ENCODE measurements around the gene VPS37D.

Gene VPS37D

DNA sequence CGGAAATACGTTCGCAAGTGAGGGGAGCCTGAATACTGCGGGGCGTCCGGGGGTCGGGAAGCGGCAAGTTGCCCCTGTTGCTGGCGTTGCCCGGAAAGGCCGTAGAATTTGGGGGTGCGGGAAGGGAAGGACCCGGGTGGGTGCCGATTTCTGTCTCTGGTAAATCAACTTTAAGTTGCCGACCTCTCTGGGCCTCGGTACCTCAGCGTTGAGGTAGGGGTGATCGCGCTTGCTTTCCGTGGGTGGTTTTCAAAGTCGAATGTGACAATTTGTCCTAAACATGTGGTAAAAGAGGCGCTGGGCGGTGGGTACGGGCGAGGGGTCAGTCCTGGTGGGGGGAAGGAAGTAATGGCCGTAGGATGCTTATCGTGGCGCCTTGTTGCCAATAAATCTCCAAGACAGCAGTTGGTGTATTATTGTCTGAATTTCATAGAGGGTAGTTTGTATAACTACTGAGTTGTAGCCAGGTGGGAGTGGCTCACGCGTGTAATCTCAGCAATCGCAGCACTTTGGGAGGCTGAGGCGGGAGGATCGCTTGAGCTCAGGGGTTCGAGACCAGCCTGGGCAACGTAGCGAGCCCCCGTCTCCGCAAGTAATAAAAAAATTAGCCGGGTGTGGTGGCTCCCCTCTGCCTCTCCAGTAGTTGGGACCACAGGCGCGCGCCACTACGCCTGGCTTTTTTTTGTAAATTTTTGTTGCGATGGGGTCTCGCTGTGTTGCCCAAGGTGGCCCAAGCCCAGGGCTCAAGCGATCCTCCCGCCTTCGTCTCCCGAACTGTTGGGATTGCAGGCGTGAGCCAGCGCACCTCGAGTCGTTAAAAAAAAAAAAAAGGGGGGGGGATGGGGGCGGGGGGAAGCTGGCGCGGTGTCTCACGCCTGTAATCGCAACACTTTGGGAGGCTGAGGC is 16.4 kb downstream of the VPS37D start:
- peak overlapping the region; percentile 96 for H3K4me3 Mint-ChIP-seq
- peaks cover 67% of the 10 kb centered on the region for H3K36me3 Mint-ChIP-seq
- ATAC-seq (no peak), DNase-seq (ENCODE audit: low spot score in 2 of 2) (no peak)
- H3K4me1 Mint-ChIP-seq, result peaks cover 32% of the 10 kb centered on the region
- H3K9me3 Mint-ChIP-seq, result no peaks in the 10 kb centered on the region
- H3K27ac Mint-ChIP-seq, result peak overlapping the region; percentile 97

DNA sequence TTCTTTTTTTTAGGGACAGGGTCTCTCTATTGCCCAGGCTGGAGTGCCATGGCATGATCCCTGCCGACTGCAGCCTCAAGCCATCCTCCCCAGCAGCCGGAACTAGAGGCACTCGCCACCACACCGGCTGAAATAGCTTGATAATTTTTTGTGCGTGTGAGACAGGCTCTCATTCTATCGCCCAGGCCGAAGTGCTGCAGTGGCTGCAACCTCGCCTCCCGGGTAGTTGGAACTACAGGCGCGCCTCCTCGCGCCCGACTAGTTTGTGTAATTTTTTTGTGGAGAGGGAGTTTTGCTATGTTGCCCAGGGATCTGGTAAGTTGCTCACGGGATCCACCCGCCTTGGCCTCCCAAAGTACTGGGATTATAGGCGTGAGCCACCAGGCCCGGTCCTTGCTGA is 17.7 kb downstream of the VPS37D start:
- ATAC-seq, result no peak
- Mint-ChIP-seq H3K36me3 (peaks cover 78% of the 10 kb centered on the region), H3K4me1 (peaks cover 43% of the 10 kb centered on the region), H3K27ac (no peak overlapping the region), H3K9me3 (no peaks in the 10 kb centered on the region), H3K4me3 (peak overlapping the region; percentile 96)
- no peak for DNase-seq (ENCODE audit: low spot score in 2 of 2)

DNA sequence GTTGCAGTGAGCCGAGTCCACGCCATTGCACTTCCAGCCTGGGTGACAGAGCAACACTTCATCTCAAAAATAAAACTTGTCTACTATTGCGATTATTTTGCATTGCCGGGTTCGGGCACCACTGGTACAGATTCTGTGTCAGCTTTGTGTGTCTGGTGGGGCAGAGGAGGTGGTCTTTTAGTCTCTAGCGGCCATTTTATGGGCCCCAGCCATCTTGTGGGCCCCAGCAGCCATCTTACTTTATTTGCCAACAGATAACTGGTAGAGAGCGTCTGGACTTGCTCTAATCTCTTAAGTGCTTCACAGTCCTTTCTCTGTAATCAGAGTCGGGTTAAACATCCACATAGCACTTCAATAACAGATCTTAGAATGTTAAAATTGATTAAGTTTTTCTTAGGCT is 20.7 kb downstream of the VPS37D start:
- H3K27ac Mint-ChIP-seq, result peak overlapping the region; percentile 30
- peaks cover 29% of the 10 kb centered on the region for H3K4me1 Mint-ChIP-seq
- peaks cover 90% of the 10 kb centered on the region for H3K36me3 Mint-ChIP-seq
- DNase-seq (ENCODE audit: low spot score in 2 of 2) (no peak), ATAC-seq (no peak)
- no peak overlapping the region for H3K4me3 Mint-ChIP-seq
- H3K9me3 Mint-ChIP-seq, result no peaks in the 10 kb centered on the region

DNA sequence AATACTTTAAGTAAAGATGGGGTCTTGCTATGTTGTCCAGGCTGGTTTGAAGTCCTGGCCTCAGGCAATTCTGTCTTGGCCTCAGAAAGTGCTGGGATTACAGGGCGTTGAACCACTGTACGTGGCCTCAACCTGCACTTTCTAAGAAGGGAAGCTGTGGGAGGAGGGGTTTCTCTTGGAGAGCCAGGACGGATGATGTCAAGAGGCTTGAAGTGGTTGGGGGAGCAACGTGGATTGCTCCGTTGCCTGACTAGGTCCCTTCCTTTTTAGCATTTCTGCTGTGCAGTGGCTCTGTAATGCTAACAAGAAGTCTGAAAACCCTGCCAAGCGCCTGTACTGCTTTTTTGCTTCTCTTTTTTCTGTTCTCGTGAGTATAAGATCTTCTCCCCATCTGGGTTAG is 23.0 kb downstream of the VPS37D start:
- Mint-ChIP-seq H3K4me3 (no peak overlapping the region), H3K9me3 (no peaks in the 10 kb centered on the region), H3K36me3 (peaks cover 93% of the 10 kb centered on the region), H3K4me1 (peaks cover 27% of the 10 kb centered on the region), H3K27ac (no peak overlapping the region)
- DNase-seq (ENCODE audit: low spot score in 2 of 2) (no peak), ATAC-seq (no peak)

GRCh38 chr7:73696372-73696771 is 28.7 kb downstream of the VPS37D start:
- H3K4me1 Mint-ChIP-seq, result peaks cover 7% of the 10 kb centered on the region
- H3K36me3 Mint-ChIP-seq, result peaks cover 88% of the 10 kb centered on the region
- no peaks in the 10 kb centered on the region for H3K9me3 Mint-ChIP-seq
- peak overlapping the region; percentile 56 for H3K27ac Mint-ChIP-seq
- DNase-seq (ENCODE audit: low spot score in 2 of 2) (no peak), ATAC-seq (no peak)
- no peak overlapping the region for H3K4me3 Mint-ChIP-seq

DNA sequence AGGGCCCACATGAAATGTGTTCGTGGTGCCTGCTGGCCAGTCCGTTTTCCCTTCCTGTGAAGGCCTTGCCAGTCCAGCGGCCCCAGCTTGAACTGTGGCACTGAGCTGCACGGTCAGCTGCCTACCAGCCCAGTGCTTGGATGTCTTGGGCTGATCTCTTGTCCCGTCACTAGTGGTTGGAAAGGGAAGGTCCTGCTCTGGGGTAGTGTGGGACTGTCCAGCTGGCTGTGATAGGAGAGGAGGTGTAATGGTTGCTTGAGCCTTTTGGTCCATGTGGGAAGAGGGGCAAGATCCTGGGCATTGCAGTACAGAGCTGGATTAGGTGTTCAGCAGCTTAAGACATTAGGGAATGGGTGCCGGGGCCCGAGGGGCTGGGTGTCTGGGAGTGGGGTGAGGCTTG is 30.8 kb downstream of the VPS37D start:
- ATAC-seq (no peak), DNase-seq (ENCODE audit: low spot score in 2 of 2) (no peak)
- Mint-ChIP-seq H3K4me3 (no peak overlapping the region), H3K4me1 (peaks cover 18% of the 10 kb centered on the region), H3K9me3 (no peaks in the 10 kb centered on the region), H3K27ac (peak overlapping the region; percentile 72), H3K36me3 (peaks cover 92% of the 10 kb centered on the region)

DNA sequence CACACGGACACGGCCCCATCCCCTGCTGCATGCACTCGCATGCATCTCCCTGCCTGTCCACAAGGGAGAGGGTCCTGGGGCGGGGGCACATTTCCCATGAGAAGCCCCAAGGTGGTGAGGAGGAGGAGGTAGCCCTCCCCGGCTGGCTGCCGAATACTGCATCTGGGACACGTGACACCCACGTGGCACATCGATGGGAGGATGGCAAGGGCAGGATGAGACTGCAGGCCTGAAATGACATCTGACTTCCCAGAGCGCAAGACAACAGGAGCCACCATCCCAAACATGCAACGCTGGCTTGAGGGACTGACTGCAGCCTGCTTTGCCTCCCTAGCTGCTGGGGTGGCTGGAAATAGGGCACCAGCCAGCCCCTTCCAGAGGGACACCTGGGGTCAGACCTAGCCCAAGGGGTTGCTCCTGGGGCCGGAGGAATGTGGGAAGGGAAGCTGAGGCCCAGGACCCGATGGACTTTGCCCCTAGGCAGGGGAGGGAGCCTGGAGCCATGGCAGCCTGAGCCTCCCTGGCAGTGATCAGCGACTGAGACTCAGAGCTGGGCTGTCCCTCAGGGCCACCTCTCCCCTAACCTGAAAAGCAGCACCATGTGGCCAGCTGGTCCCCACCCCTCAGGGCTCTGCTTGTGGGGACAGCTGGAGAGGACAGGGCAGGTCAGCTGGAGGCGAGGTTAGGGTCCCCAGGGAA is 31.9 kb downstream of the VPS37D start:
- Mint-ChIP-seq H3K4me3 (no peak overlapping the region), H3K4me1 (peaks cover 15% of the 10 kb centered on the region), H3K36me3 (peaks cover 94% of the 10 kb centered on the region), H3K27ac (peak overlapping the region; percentile 72), H3K9me3 (no peaks in the 10 kb centered on the region)
- no peak for ATAC-seq
- DNase-seq (ENCODE audit: low spot score in 2 of 2), result no peak

DNA sequence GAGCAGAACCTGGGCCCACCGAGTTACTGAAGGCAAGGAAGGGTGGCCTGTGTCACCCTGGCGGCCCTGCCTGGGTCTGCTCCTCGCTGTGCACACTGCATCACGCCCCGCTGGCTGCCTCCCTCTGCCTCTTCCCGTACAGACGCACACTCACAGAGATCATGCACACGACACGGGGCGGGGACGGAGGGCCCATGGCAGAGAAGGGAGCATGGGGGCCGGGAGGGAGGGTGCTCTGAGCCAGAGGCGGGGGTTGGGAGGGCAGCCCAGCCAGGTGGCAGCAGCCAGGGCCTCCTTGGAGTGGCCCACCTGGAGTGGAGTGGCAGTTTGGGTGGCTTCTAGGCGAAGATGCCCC is 32.4 kb downstream of the VPS37D start:
- Mint-ChIP-seq H3K9me3 (no peaks in the 10 kb centered on the region), H3K4me3 (no peak overlapping the region), H3K36me3 (peaks cover 92% of the 10 kb centered on the region), H3K27ac (peak overlapping the region; percentile 17), H3K4me1 (peaks cover 11% of the 10 kb centered on the region)
- DNase-seq (ENCODE audit: low spot score in 2 of 2) (no peak), ATAC-seq (no peak)

DNA sequence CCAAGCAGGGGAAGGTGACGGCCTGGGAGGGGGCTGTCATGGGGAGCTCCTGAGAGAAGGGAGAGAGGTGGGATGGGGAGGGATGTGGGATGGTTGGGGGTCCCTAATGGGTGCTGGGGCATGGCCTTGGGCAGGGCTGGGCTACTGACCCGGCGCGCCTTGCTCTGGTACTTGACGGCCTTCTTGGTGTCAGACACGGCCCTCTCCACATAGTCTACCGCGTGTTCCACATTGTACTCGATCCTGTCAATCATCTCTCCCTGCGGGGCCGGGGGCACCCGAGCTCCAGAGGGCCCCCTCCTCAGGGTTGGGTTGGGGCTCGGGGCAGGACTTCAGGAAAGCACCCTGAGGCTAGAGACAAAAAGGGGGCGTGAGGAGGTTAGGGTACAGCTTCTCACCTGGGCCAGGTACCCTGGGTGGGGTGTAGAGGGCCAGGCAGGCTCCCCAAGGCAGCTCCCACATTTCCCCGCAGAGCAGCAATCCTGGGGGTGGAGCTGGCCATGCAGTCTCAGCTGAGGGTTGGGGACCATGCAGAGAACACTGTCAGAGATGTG is 33.0 kb downstream of the VPS37D start:
- Mint-ChIP-seq H3K4me3 (no peak overlapping the region), H3K27ac (peak overlapping the region; percentile 17), H3K9me3 (no peaks in the 10 kb centered on the region), H3K36me3 (peaks cover 86% of the 10 kb centered on the region), H3K4me1 (peaks cover 11% of the 10 kb centered on the region)
- DNase-seq (ENCODE audit: low spot score in 2 of 2), result no peak
- no peak for ATAC-seq

DNA sequence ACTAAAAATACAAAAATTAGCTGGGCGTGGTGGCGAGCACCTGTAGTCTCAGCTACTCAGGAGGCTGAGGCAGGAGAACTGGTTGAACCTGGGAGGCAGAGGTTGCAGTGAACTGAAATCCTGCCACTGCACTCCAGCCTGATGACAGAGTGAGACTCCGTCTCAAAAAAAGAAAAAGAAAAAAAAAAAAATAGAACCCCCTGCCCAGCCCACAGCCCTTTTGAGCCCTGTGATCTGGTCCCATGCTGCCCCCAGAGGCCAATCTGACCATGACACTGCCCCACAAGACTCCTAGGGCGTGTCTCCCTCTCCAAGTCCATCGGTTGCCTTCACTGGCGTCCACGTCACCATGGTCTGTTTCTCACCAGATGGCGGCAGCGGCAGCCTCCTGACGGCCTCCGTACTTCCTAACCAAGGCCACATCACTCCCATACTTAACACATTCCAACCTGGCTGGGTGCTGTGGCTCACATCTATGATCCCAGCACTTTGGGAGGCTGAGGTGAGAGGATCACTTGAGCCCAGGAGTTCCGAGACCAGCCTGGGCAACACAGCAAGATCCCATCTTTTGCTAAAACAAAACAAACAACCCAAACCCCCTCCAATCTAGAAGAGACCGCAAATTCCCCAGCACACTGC is 33.8 kb downstream of the VPS37D start:
- DNase-seq (ENCODE audit: low spot score in 2 of 2), result no peak
- H3K4me1 Mint-ChIP-seq, result peaks cover 15% of the 10 kb centered on the region
- peak overlapping the region; percentile 79 for H3K27ac Mint-ChIP-seq
- no peaks in the 10 kb centered on the region for H3K9me3 Mint-ChIP-seq
- peaks cover 85% of the 10 kb centered on the region for H3K36me3 Mint-ChIP-seq
- H3K4me3 Mint-ChIP-seq, result no peak overlapping the region
- no peak for ATAC-seq

DNA sequence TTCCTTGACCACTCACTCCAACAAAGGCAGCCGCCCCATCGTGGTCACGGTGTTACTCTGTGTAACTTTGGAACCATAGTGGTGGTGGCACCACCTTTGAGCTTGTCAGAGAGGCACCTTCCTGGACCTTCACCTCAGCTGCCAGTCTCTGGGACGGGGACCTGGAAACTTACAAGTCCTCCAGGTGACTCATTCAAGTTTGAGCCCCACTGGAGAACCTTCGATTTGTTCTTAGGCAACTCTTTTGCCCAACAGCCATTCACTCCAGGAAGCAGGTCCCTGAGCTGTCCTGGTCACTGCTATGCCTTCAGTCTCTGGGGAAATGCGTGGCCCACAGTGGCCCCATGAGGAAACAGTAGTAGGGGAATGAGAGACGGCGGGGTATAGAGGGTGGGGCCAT is 34.6 kb downstream of the VPS37D start:
- no peaks in the 10 kb centered on the region for H3K9me3 Mint-ChIP-seq
- H3K4me1 Mint-ChIP-seq, result peaks cover 23% of the 10 kb centered on the region
- no peak overlapping the region for H3K4me3 Mint-ChIP-seq
- DNase-seq (ENCODE audit: low spot score in 2 of 2), result no peak
- no peak for ATAC-seq
- H3K36me3 Mint-ChIP-seq, result peaks cover 83% of the 10 kb centered on the region
- H3K27ac Mint-ChIP-seq, result peak overlapping the region; percentile 79

DNA sequence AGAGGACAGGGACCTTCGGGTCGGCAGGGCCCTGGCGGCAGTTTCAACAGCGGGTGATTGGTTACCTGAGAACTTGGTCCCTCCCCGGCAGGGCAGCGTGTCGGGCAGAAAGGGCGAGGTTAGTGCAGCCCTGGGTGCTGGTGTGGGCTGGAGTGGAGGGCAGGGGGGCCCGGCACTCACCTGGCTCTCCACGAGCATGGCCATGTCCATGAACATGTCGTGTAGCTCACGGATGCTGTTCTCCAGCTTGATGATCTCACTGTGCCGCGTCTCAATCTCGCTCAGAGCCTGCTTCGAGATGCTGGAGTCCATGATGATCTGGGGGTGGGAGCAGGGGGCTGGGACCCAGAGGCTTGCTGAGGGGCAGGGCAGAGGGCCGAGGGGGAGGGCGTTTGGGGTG is 35.0 kb downstream of the VPS37D start:
- Mint-ChIP-seq H3K4me1 (peaks cover 23% of the 10 kb centered on the region), H3K9me3 (no peaks in the 10 kb centered on the region), H3K36me3 (peaks cover 83% of the 10 kb centered on the region), H3K27ac (peak overlapping the region; percentile 79), H3K4me3 (no peak overlapping the region)
- DNase-seq (ENCODE audit: low spot score in 2 of 2) (no peak), ATAC-seq (no peak)

DNA sequence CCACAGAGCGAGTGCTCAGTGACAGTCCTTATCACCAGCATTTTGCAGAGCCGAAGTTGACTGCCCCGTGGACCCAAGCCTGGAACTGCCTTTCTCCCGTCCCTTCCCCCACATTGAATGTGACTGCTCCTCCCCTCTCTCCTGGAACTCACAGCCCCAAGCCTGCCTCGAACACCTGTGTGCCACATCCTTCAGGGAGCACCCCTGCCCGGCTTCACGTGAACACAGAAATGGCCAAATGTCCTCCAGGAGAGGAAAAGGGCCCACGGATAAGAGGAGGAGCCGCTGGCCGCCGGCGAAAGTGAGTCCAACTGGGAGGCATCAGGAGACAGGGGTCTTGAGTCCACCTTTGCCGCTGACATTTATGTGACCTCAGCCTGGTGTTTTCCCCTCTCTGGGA is 35.6 kb downstream of the VPS37D start:
- Mint-ChIP-seq H3K9me3 (no peaks in the 10 kb centered on the region), H3K27ac (no peak overlapping the region), H3K36me3 (peaks cover 83% of the 10 kb centered on the region), H3K4me3 (no peak overlapping the region), H3K4me1 (peaks cover 23% of the 10 kb centered on the region)
- no peak for DNase-seq (ENCODE audit: low spot score in 2 of 2)
- ATAC-seq, result no peak

DNA sequence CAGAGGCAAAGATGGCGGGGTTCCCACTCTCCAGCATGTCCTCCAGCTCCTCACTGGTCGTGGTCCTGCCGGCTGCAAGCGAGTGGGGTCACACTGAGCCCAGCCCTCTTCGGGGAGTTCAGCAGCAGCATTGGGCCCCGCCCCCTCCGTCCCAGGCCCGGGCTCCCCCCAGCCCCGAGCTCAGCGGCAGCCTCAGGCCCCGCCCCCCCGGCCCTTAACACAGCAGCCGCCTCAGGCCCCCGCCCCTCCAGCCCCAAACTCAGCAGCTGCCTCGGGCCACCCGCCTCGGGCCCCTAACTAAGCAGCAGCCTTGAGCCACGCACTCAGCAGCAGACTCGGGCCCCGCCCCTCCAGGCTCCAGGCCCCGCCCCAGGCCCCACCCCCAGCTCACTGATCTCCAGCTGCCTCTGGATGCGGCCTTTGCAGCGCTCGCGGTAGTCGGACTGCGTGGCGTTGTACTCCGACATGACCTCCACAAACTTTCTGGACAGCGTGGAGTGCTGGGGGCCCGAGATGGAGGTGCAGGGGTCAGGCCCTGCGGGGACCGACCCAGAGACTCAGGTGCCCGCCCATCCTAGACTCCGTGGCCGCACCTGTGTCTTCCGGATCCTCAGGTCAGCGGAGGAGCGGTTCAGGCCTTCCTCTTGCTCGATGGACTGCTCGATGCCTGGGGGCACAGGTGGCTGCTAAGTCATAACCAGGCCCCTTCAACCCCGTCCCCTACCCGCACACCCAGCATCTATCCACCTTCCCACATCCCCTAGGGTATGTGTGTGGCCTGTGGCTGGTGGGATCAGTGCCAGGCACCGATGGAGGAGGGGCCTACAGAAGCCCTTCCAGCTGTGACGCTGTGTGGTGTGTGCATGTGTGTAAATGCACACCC is 36.4 kb downstream of the VPS37D start:
- DNase-seq (ENCODE audit: low spot score in 2 of 2) (no peak), ATAC-seq (peak; percentile 35)
- H3K9me3 Mint-ChIP-seq, result no peaks in the 10 kb centered on the region
- peaks cover 82% of the 10 kb centered on the region for H3K36me3 Mint-ChIP-seq
- H3K27ac Mint-ChIP-seq, result no peak overlapping the region
- H3K4me1 Mint-ChIP-seq, result peaks cover 23% of the 10 kb centered on the region
- no peak overlapping the region for H3K4me3 Mint-ChIP-seq

Data from stimulated activated effector memory CD8-positive, alpha-beta T cell treated with anti-CD3 and anti-CD28 coated beads, Interleukin-12 subunit alpha, Interleukin-12 subunit beta, amount 100 ng/mL, for 72 hours (primary cell).